Hepatocyte (in vitro differentiated cells): Measurements from ENCODE around the gene CACNA1C. TPM values are rescaled to one million over a fixed set of nuclear protein-coding genes. Genes with fewer than 3 reads are reported as not detected.

Experiments
- DNase-seq: peaks from one replicate; pipeline ENCODE4 v3.0.0-alpha.2; 2016; ENCODE audit warnings: low spot score
- H2AFZ ChIP-seq: fragments of 200-600 bp; sonication (generic); 2 replicates; pipeline ENCODE4 v1.6.0; 2016; ENCODE audit warnings: antibody characterized with exemption, mild to moderate bottlenecking
- H3K27ac ChIP-seq: fragments of 200-600 bp; sonication (generic); 2 replicates; pipeline ENCODE4 v1.5.1; 2016; ENCODE audit warnings: mild to moderate bottlenecking
- H3K27me3 ChIP-seq: fragments of 200-600 bp; sonication (generic); 2 replicates; pipeline ENCODE4 v1.6.1; 2016
- H3K36me3 ChIP-seq: fragments of 200-600 bp; sonication (generic); replicated peaks from 2 replicates; pipeline ENCODE4 v1.5.1; 2016; ENCODE audit warnings: low read depth; ENCODE audit not compliant: insufficient read depth
- H3K4me1 ChIP-seq: fragments of 200-600 bp; sonication (generic); 2 replicates; pipeline ENCODE4 v1.5.1; 2016; ENCODE audit warnings: mild to moderate bottlenecking, moderate library complexity; ENCODE audit not compliant: insufficient read depth
- H3K4me2 ChIP-seq: fragments of 200-600 bp; sonication (generic); 2 replicates; pipeline ENCODE4 v1.6.0; 2016
- H3K4me3 ChIP-seq: fragments of 200-600 bp; sonication (generic); 2 replicates; pipeline ENCODE4 v1.5.1; 2016; ENCODE audit warnings: mild to moderate bottlenecking
- H3K79me2 ChIP-seq: fragments of 200-600 bp; sonication (generic); 2 replicates; pipeline ENCODE4 v1.6.0; 2017; ENCODE audit warnings: mild to moderate bottlenecking
- H3K9me2 ChIP-seq: fragments of 200-600 bp; sonication (generic); replicated peaks from 2 replicates; pipeline ENCODE4 v1.6.0; 2017; ENCODE audit warnings: mild to moderate bottlenecking; ENCODE audit not compliant: insufficient read depth
- H3K9me3 ChIP-seq: fragments of 200-600 bp; sonication (generic); 2 replicates; pipeline ENCODE4 v1.5.1; 2016; ENCODE audit warnings: low read depth, mild to moderate bottlenecking
- H4K20me1 ChIP-seq: fragments of 200-600 bp; sonication (generic); 2 replicates; pipeline ENCODE4 v1.6.0; 2016; ENCODE audit warnings: mild to moderate bottlenecking; ENCODE audit not compliant: insufficient read depth, poor library complexity, severe bottlenecking
- CTCF ChIP-seq: fragments of 200-600 bp; sonication (generic); IDR thresholded peaks from 2 replicates; pipeline ENCODE4 v1.5.1; 2016; ENCODE audit warnings: antibody characterized with exemption, mild to moderate bottlenecking; ENCODE audit not compliant: poor library complexity
- EZH2 ChIP-seq: fragments of 200-600 bp; sonication (generic); IDR thresholded peaks from 2 replicates; pipeline ENCODE4 v1.6.1; 2016; ENCODE audit warnings: antibody characterized with exemption, mild to moderate bottlenecking, borderline replicate concordance
- EZH2phosphoT487 ChIP-seq: fragments of 200-600 bp; sonication (generic); IDR thresholded peaks from one replicate; pipeline ENCODE4 v1.6.1; 2018; ENCODE audit warnings: antibody characterized with exemption, mild to moderate bottlenecking, low read depth, moderate library complexity; ENCODE audit not compliant: unreplicated experiment, severe bottlenecking
- WGBS: methylation state at CpG from one replicate; pipeline ENCODE4 v1.1.6; 2016; ENCODE audit warnings: low lambda C conversion rate; ENCODE audit errors: missing lambda C conversion rate; 5-methylcytosine and 5-hydroxymethylcytosine counted together
- polyA plus RNA-seq: library from polyadenylated mRNA; unstranded; fragments of >200 nt; fragmentation: Nextera tagmentation; extraction: Ambion mirVana; gene quantifications from 2 replicates; pipeline ENCODE4 v1.2.1, GENCODE V29; 2016
- total RNA-seq: library from RNA; depleted of rRNA; stranded (reverse); fragments of >200 nt; gene quantifications from 2 replicates; pipeline ENCODE4 v1.2.3, GENCODE V29; 2014

The CACNA1C gene
- total and polyA plus RNA-seq, 2 experiments from 2014 or later, result 3.2 to 4.0 TPM

- no peaks in the 10 kb centered on the region for H3K9me2 ChIP-seq
- no peaks in the 10 kb centered on the region for H3K9me3 ChIP-seq
- no peaks in the 10 kb centered on the region for H4K20me1 ChIP-seq
- H3K27me3 ChIP-seq, result no peaks in the 10 kb centered on the region
- no peak overlapping the region for H2AFZ ChIP-seq
- no peaks in the 10 kb centered on the region for H3K36me3 ChIP-seq
- peaks cover 31% of the 10 kb centered on the region for H3K4me1 ChIP-seq
- no peak overlapping the region for H3K27ac ChIP-seq
- no peak overlapping the region for H3K4me2 ChIP-seq
- no peak for DNase-seq
- WGBS, result 46% methylated on average over 4 of the region's 4 CpGs
- H3K4me3 ChIP-seq, result no peak overlapping the region
- H3K79me2 ChIP-seq, result no peaks in the 10 kb centered on the region
- TF ChIP-seq CTCF, result no peak
- no peak for TF ChIP-seq EZH2phosphoT487
- no peak for TF ChIP-seq EZH2
These were observed 290.9 kb downstream of the CACNA1C start for GRCh38 chr12:2343681-2344080.

GRCh38 chr12:2344476-2344875 is 291.7 kb downstream of the CACNA1C start:
- Histone ChIP-seq H3K4me1 (peaks cover 35% of the 10 kb centered on the region), H4K20me1 (no peaks in the 10 kb centered on the region), H2AFZ (no peak overlapping the region), H3K9me3 (no peaks in the 10 kb centered on the region), H3K4me3 (no peak overlapping the region), H3K27me3 (no peaks in the 10 kb centered on the region), H3K4me2 (no peak overlapping the region), H3K27ac (no peak overlapping the region), H3K79me2 (no peaks in the 10 kb centered on the region), H3K36me3 (no peaks in the 10 kb centered on the region), H3K9me2 (no peaks in the 10 kb centered on the region)
- no peak for DNase-seq
- 94% methylated on average over 2 of the region's 2 CpGs for WGBS
- no peak for TF ChIP-seq EZH2
- TF ChIP-seq CTCF, result no peak
- no peak for TF ChIP-seq EZH2phosphoT487

- Histone ChIP-seq H3K4me1 (peaks cover 35% of the 10 kb centered on the region), H3K9me3 (no peaks in the 10 kb centered on the region), H3K36me3 (no peaks in the 10 kb centered on the region), H3K9me2 (no peaks in the 10 kb centered on the region), H4K20me1 (no peaks in the 10 kb centered on the region), H3K79me2 (no peaks in the 10 kb centered on the region), H3K27me3 (no peaks in the 10 kb centered on the region), H2AFZ (no peak overlapping the region), H3K4me3 (no peak overlapping the region), H3K4me2 (no peak overlapping the region), H3K27ac (no peak overlapping the region)
- no peak for TF ChIP-seq CTCF
- no peak for TF ChIP-seq EZH2
- TF ChIP-seq EZH2phosphoT487, result no peak
- WGBS, result 82% methylated on average over 4 of the region's 4 CpGs
- DNase-seq, result no peak
These were observed 292.1 kb downstream of the CACNA1C start for GRCh38 chr12:2344885-2345284.

- no peaks in the 10 kb centered on the region for H3K9me2 ChIP-seq
These were observed 293.1 kb downstream of the CACNA1C start for GRCh38 chr12:2345902-2346301.

More at GRCh38 chr12:2345902-2346301, 293.1 kb downstream of the CACNA1C start:
- Histone ChIP-seq H3K79me2 (no peaks in the 10 kb centered on the region), H3K27me3 (no peaks in the 10 kb centered on the region), H3K36me3 (no peaks in the 10 kb centered on the region), H2AFZ (no peak overlapping the region), H3K4me3 (no peak overlapping the region), H3K4me1 (peaks cover 35% of the 10 kb centered on the region), H3K4me2 (no peak overlapping the region), H3K27ac (no peak overlapping the region), H4K20me1 (no peaks in the 10 kb centered on the region), H3K9me3 (no peaks in the 10 kb centered on the region)
- no peak for DNase-seq
- TF ChIP-seq EZH2phosphoT487, result no peak
- no peak for TF ChIP-seq EZH2
- no peak for TF ChIP-seq CTCF
- WGBS, result 81% methylated on average over 11 of the region's 11 CpGs
